Germinal center (tissue), 1 donor: ENCODE results near the gene PRKCD.

Experiments
- DNase-seq: peaks from one replicate; pipeline ENCODE4 v3.0.0; 2012; ENCODE audit warnings: mixed read lengths, low spot score

PRKCD gene

GRCh38 chr3:53190659-53191058, 29.6 kb downstream of the PRKCD start:
- DNase-seq: no peak

GRCh38 chr3:53191836-53192480, 30.9 kb downstream of the PRKCD start:
- DNase-seq: no peak

- peak; percentile 62 for DNase-seq
Observed at GRCh38 chr3:53192608-53193007, 31.6 kb downstream of the PRKCD start.

DNA sequence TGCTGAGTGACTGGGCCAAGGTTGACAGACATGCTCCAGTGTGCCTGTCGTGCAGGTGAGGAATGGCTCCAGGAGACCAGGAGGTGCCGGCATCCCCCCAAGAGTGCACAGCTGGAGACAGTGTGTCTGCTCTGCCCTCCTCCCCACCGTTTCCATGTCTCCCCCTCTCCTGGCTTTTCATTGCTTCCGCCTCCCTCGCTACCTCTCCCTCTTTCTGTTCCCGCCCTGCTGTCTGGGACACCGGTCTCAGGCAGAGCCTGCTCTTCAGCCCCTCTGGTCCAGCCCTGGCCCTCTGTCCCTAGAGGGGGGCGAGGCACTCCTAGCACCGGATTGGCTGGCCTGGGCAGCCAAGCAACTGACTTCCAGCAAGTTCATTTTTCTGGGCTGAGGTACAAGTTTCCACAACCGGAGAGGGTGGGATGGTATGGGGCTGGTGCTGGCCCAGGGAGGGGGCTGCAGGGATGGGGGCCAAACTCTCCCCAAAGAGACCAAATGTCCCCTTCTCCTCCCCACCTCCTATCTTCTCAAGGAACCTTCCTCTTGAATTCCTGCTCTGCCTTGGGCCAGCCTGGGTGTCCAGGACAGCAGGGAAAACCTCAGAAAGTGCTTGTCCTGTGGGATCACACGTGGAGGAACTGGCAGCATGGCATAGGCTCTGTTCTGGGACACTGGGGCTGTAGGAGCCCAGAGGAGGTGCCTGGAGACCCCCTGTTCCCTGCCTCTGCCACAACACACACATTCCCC, 32.6 kb downstream of the PRKCD start:
- DNase-seq: no peak

GRCh38 chr3:53194210-53195065, 33.4 kb downstream of the PRKCD start:
- no peak for DNase-seq

- DNase-seq: no peak
Observed at GRCh38 chr3:53195066-53195450, 34.0 kb downstream of the PRKCD start.

DNA sequence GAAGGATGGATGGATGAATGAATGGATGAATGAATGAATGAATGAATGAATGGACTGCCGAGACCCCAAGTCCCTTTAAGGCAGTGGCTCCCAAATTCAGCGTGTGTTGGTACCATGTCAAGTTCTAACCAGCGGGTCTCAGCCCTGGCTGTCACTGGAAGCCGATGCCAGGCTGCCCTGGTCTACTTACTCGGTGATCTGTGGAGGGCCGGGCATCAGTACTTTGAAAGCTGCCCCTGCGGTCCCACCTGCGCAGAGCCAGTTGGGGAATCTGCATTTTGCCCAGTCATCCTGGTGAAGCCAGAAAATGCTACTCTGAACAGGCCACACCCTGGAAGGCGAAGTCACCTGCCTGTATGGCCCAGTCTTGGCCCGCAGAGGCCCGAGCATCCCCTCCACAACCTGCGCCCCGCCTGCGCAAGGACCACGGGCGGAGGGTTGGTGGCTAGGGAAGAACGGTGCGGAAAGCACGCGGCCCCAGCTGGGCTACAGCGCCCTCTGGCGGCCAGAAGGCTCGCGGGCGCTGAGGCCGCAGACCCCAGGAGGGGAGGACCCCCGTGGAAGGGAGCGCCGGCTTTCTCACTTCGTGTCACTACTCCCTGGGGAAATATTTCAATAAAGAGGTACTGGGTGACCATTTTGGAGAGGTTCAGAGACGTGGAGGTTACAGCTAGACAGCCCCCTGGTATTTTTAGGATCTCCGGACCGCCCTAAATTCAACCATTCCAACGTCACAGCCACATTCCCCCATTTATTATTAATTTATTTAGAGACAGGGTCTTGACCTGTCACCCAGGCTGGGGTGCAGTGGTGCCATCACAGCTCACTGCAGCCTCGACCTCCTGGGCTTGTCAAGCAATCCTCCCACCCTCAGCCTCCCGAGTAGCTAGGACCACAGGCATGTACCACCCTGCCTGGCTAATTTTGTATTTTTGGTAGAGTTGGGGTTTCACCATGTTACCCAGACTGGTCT, 34.9 kb downstream of the PRKCD start:
- peak; percentile 79 for DNase-seq

DNA sequence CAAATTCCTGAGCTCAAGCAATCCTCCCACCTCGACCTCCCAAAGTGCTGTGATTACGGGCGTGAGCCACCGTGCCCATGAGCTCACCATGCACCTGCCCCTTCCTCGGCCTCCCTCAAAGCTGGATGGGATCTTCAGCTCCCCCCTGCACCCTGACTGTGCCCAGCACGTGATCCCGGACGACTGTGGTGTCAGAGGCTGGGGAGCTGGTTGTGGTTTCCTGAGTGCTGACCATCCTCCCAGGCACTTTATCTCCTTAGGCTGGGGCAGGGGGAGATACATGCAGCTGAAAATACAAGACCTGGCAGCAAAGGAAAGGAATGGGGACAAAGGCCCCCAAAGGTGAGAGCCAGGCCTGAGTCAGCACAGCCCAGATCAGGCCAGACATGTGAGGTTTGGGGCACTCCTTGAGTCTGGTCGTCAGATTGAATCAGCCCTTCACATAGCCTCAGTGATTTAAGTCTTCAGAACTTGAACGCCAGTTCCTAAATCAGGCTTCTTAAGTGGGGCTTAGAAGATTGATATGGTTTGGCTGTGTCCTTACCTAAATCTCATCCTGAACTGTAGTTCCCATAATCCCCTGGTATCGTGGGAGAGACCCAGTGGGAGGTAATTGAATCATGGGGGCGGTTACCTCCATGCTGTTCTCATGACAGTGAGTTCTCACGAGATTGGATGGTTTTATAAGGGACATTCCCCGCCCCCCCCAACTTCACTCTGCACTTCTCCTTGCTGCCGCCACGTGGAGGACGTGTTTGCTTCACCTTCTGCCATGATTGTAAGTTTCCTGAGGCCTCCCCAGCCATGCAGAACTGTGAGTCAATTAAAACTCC, 35.8 kb downstream of the PRKCD start:
- DNase-seq: no peak

DNA sequence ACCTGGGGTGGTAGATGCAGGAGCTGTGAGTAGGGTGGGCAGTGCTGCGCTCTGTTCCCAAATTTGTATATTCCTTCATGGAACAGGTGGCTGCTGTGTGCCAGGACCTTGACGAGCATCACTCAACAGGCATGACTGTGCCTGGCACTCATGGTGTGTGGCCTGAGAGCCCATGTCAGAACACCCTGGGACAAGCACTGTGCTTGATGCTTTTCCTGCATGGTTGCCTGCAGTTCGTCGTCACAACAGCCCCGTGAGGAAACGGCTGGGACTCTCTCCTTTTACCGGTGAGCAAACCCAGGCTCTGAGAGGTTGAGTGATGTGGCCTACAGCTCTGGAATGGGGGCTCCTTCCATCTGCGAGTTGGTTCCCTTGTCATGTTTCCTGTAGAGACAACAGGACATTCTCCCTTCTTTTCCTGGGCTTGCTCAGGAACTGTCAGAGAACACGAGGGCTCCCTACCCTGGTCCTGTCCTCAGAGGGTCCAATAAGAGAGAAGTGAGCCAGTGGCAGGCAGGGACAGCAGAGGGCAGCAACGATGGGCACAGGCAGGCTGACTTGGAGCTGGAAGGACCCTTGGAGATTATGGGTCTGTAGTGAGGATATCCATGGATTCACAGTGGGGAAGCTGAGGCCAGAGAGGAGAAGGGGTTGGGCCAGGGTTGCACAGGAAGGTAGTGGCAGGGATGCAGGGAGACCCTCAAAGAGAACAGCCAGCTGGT, 37.4 kb downstream of the PRKCD start:
- DNase-seq: no peak

DNA sequence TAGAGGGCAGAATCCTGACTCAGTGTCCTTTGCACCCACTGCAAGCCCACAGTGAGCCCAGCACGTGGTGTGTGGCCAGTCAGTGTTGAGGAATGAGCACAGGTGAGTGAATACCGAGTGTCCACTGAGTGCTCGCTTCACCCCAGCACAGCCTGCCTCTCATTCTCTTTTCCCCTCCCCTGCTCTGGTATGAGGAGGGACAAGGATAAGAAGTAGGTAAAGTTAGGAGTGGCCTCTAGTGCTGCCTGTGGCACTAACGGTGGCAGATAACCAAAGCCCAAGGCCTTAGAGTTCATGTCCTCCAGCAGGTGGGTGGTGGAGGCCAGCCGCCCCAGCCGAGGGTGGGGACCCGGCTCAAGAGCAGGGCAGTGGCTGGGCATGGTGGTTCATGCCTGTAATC, 38.0 kb downstream of the PRKCD start:
- no peak for DNase-seq

- DNase-seq: no peak
Observed at GRCh38 chr3:53199834-53200233, 38.8 kb downstream of the PRKCD start.

DNA sequence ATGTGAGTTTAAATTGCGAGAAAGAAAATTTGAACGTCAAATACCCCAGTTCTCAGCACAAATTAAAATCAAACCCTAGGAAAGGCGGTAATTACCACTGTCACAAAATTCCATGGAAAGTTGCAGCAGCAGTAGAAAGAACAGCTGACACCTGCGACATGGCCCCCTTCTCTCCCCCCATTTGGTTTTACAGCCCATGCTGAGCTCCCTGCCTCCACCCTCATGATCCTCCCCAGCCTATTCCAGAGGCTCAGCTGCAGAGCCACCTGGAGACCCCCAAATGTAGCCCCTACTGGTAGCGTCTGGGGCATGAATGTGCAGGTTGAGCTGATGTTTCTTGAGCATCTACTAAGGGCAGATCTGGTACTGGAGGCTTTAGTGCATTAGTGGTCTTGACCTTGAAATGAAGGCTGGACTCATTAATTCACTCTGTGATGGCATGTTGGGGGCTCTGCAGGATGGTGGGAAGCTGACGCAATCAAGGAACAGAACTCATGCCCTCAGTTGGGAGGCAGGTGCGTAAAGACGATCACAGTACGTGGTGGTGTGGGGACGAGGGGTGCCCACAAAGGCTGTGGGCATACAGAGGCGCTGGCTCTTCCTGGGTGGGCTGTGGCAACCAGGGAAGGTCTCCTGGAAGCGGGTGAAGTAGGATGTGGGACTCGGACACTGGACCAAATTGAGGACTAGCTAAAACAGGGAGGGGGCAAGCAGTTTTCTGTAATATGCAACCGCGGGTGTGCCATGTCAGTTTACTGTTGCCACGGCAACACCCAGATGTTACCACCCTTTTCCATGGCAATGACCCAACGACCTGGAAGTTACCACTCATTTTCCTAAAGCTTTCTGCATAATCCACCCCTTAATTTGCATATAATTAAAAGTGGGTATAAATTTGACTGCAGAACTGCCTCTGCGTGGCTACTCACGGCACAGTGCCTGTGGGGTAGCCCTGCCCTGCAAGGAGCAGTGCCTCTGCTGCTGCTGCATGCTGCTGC, 39.8 kb downstream of the PRKCD start:
- no peak for DNase-seq

DNA sequence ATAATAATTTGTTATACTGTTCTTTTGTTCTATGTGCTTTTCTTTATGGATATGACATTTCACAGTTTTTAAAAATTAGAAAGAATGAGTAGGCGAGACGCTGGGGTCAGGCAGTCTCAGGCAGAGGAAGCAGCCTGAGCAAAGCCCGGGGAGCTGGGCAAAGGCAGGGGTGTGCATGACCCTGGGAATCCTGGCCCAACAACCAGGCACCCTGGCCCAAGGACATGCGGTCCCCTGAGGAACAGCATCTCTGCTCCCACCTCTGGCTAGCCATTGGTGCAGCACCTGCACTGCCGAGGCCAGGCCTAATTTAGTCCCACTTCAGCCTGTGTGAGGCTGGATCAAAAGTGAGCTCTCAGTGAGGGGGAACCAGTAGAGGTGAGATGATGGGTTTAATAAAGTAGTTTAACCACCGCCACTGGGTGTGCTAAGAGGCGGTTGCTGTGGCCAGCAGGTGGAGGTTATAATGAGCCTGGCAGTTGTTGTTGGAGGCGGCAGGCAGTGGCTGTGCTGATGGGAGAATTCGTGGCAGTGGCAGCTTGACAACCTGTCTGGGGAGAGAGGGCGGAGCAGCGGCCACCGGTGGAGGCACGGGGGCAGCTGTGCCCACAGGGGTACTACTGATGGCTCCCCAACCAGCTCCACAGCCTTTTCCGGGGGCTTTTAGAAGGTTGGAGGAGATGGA, 41.5 kb downstream of the PRKCD start:
- DNase-seq: no peak

DNA sequence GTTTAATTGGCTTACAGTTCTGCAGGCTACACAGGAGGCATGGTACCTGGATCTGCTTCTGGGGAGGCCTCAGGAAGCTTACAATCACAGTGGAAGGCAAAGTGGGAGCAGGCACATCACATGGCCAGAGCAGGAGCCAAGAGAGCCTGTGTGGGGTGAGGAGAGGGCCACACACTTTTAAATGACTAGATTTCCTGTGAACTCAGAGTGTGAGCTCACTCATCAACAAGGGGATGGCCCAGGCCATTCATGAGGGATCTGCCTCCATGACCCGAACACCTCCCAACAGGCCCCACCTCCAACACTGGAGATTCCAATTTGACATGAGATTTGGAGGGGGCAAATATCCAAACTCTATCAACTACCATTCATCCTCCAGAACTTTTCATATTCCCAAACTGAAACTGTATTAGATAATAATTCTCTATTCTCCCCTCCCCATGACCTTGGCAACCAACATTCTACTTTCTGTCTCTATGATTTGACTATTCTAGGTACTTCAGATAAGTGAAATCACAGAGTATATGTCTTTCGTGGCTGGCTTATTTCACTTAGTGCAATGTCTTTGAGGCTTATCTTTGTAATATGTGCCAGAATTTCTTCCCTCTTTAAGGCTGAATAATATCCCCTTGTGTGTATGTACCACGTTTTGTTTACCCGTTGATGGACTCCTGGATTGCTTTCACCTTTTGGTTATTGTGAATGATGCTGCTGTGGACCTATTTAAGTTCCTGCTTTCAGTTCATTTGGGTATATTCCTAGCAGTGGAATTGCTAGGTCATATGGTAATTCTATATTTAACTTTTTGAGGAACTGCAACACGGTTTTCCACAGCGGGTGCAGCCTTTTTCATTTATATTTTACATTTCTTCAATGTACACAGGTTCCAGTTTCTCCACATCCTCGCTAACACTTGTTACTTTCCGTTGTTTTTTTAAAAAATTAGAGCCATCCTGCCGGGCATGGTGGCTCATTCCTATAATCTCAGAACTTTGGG, 51.0 kb downstream of the PRKCD start:
- no peak for DNase-seq

DNA sequence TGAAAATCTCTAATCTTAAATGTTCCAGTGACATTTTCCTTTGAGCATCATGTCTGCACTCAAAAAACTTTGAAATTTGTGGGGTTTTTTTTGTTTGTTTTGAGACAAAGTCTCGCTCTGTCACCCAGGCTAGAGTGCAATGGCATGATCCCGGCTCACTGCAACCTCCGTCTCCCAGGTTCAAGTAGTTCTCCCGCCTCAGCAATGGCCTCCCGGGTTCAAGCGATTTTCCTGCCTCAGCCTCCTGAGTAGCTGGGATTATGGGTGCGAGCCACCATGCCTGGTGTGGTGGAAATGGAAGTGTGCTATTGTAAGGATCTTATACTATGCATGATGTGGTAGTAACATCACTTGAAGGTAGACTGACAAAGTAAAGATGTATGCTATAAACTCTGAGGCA, 52.3 kb downstream of the PRKCD start:
- DNase-seq: no peak

DNA sequence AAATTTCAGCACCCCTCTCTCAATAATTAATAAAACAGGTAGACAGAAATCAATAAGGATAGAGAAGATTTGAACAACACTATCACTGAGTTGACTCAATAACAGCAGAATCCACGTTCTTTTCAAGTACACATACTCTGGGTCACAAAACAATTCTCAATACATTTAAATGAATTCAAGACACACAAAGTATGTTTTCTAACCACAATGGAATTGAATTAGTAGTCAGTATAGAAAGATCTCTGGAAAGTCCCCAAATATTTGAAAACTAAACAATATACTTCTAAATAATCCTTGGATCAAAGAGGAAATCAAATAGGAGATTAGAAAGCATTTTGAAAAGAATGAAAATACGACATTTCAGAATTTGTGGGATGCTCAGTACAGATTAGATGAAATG, 54.8 kb downstream of the PRKCD start:
- DNase-seq: no peak

- no peak for DNase-seq
Observed at GRCh38 chr3:53216723-53217122, 55.7 kb downstream of the PRKCD start.
